ENCODE measurements around the gene BRD3OS. TPM values are rescaled to one million over a fixed set of nuclear protein-coding genes. Genes with fewer than 3 reads are reported as not detected.

Gene BRD3OS
- total and polyA plus RNA-seq, 2 of the 4 experiments (the other 2 are of a cell fraction) = 15.8 to 20.7 TPM

GRCh38 chr9:133981589-133981957, 43.7 kb upstream of the BRD3OS start (continued):
- TF ChIP-seq NFE2L2 (IDR thresholded peaks at IDR 0.05; ENCODE audit: low read depth, low read length) = no peak
- no peak for TF ChIP-seq RFX5 (IDR thresholded peaks at IDR 0.05; ENCODE audit: low read depth, low read length)

- H3K9me1 ChIP-seq (ENCODE audit: insufficient read depth, low read length) = peaks cover 17% of the 10 kb centered on the region
- H2BK5ac ChIP-seq (ENCODE audit: low read depth, low read length, poor library complexity, severe bottlenecking) = no peak overlapping the region
- no peak overlapping the region for H3K4ac ChIP-seq (ENCODE audit: low read depth, low read length)
- H3K14ac ChIP-seq (replicated peaks; ENCODE audit: low read depth, low read length) = no peak overlapping the region
- CTCF ChIA-PET = no interaction called here
- no peak overlapping the region for H4K5ac ChIP-seq (ENCODE audit: low read depth, low read length)
- intact Hi-C loops (cut with micrococcal nuclease) (no loop called here), in situ Hi-C loops (cut with MboI; ENCODE audit: low sequenced_read_pairs) (no loop called here), dilution Hi-C loops (cut with HindIII; ENCODE audit: low sequenced_read_pairs, unreplicated experiment) (no loop called here)
- no peak overlapping the region for H4K8ac ChIP-seq (ENCODE audit: low read depth in 2 of 2, low read length in 2 of 2)
- peaks cover 92% of the 10 kb centered on the region for H4K20me1 ChIP-seq (ENCODE audit: insufficient read depth, low read length)
- H3K4me2 ChIP-seq (ENCODE audit: low read depth, low read length) = no peak overlapping the region
- H2AFZ ChIP-seq (replicated peaks; ENCODE audit: low read length, poor library complexity) = no peak overlapping the region
- H3K18ac ChIP-seq (ENCODE audit: low read depth, low read length) = no peak overlapping the region
- no peak for DNase-seq
- no peak overlapping the region for H3K27ac ChIP-seq (ENCODE audit: insufficient read depth, low read length)
- peaks cover 22% of the 10 kb centered on the region for H3K4me1 ChIP-seq (ENCODE audit: control insufficient read depth, insufficient read depth, low read length)
- H3K56ac ChIP-seq (ENCODE audit: extremely low read depth, insufficient read depth, low read length) = no peak overlapping the region
- H3K36me3 ChIP-seq (ENCODE audit: control insufficient read depth, insufficient read depth, low read length) = 0 out of 2 replicates have a peak, but pooled peaks cover 1% of the 10 kb centered on the region
- peaks cover 28 to 86% of the 10 kb centered on the region in 2 experiments for H3K79me1 ChIP-seq (ENCODE audit: low read depth in 1 of 2, low read length in 2 of 2)
- no peak overlapping the region for H3K9ac ChIP-seq (ENCODE audit: low read depth, low read length)
- no peak overlapping the region for H2AK5ac ChIP-seq (ENCODE audit: low read depth, low read length)
- POLR2A ChIA-PET (ENCODE audit: unreplicated experiment) = no interaction called here
- ATAC-seq (ENCODE audit: low read depth) = no peak
- H4K91ac ChIP-seq (ENCODE audit: insufficient read depth, low read depth, low read length) = no peak overlapping the region
- no peaks in the 10 kb centered on the region for H3K9me3 ChIP-seq (ENCODE audit: control insufficient read depth, insufficient read depth, low read length)
- no peak overlapping the region for H2BK15ac ChIP-seq (ENCODE audit: low read depth, low read length)
- no peak overlapping the region for H2BK120ac ChIP-seq (ENCODE audit: low read depth, low read length)
- H2AK9ac ChIP-seq (replicated peaks; ENCODE audit: low read depth, low read length, poor library complexity) = no peak overlapping the region
- H3K23ac ChIP-seq (ENCODE audit: low read depth, low read length) = no peak overlapping the region
- H2BK20ac ChIP-seq (ENCODE audit: low read depth, low read length) = no peak overlapping the region
- H3K27me3 ChIP-seq (ENCODE audit: control insufficient read depth, insufficient read depth, low read length) = no peaks in the 10 kb centered on the region
- 91% methylated on average over 12 of the region's 28 CpGs; no CpG with 5 or more reads in 1 of the 2 experiments for WGBS, 2 experiments (ENCODE audit: extremely low coverage in 2 of 2, insufficient read length in 1 of 2)
- no peak overlapping the region for H3K4me3 ChIP-seq (ENCODE audit: insufficient read depth, low read depth, low read length)
- BruUV-seq (replicated peaks) = no TSS peak
- TF ChIP-seq ELK1 (IDR thresholded peaks at IDR 0.05; ENCODE audit: borderline replicate concordance, low read depth, low read length) = no peak
- TF ChIP-seq FOS (IDR thresholded peaks at IDR 0.05; ENCODE audit: low read depth, low read length) = no peak
- no peak for TF ChIP-seq MAZ (IDR thresholded peaks at IDR 0.05; ENCODE audit: borderline replicate concordance, low read depth, low read length)
- no peak for TF ChIP-seq POLR2A (IDR thresholded peaks at IDR 0.05; ENCODE audit: low read depth, low read length)
- no peak for TF ChIP-seq NFE2L2 (IDR thresholded peaks at IDR 0.05; ENCODE audit: low read depth, low read length)
- TF ChIP-seq CTCF (conservative IDR thresholded peaks at IDR 0.05; ENCODE audit: low read depth, low read length) = no peak
- TF ChIP-seq MXI1 (IDR thresholded peaks at IDR 0.05; ENCODE audit: borderline replicate concordance, low read depth, low read length) = no peak
- TF ChIP-seq CHD1 (IDR thresholded peaks at IDR 0.05; ENCODE audit: low read depth, low read length) = no peak
- TF ChIP-seq RAD21 (IDR thresholded peaks at IDR 0.05; ENCODE audit: low read length) = no peak
- TF ChIP-seq RFX5 (IDR thresholded peaks at IDR 0.05; ENCODE audit: low read depth, low read length) = no peak
- TF ChIP-seq USF2 (IDR thresholded peaks at IDR 0.05; ENCODE audit: low read depth, low read length) = no peak
- TF ChIP-seq MAFK (IDR thresholded peaks at IDR 0.05; ENCODE audit: low read depth, low read length) = no peak
- no peak for TF ChIP-seq CEBPB (IDR thresholded peaks at IDR 0.05; ENCODE audit: low read depth, low read length)
Measured at GRCh38 chr9:133981958-133982681, 43.2 kb upstream of the BRD3OS start.
